ENCODE measurements around the gene SMIM34. TPM values are rescaled to one million over a fixed set of nuclear protein-coding genes. Genes with fewer than 3 reads are reported as not detected.
"Not testable (repeated sequence)": the region's sequence is repeated elsewhere in the genome, so short reads cannot be mapped to it uniquely, and the experiment has no call there.

The SMIM34 gene
- total RNA-seq, 1 donor = not detected

GRCh38 chr21:34400522-34400921 is 23.2 kb downstream of the SMIM34 start:
- H3K27me3 ChIP-seq (ENCODE audit: insufficient read depth, low read length); H3K9me3 ChIP-seq (ENCODE audit: low read depth, low read length); H3K4me3 ChIP-seq (ENCODE audit: low read length): not testable (repeated sequence)

GRCh38 chr21:34383724-34384415 is 39.9 kb downstream of the SMIM34 start:
- H3K4me1 ChIP-seq (ENCODE audit: insufficient read depth, low read length); H3K9me3 ChIP-seq (ENCODE audit: low read depth, low read length); H3K4me3 ChIP-seq (ENCODE audit: low read length); H3K27me3 ChIP-seq (ENCODE audit: insufficient read depth, low read length): not testable (repeated sequence)

More at GRCh38 chr21:34400522-34400921, 23.2 kb downstream of the SMIM34 start:
- not testable (repeated sequence) for H3K4me1 ChIP-seq (ENCODE audit: insufficient read depth, low read length)

GRCh38 chr21:34383138-34383537 is 40.6 kb downstream of the SMIM34 start:
- H3K9me3 ChIP-seq (ENCODE audit: low read depth, low read length) = not testable (repeated sequence)

GRCh38 chr21:34375619-34375972 is 48.2 kb downstream of the SMIM34 start:
- H3K4me1 ChIP-seq (ENCODE audit: insufficient read depth, low read length) = peaks cover 14% of the 10 kb centered on the region
- not testable (repeated sequence) for H3K27me3 ChIP-seq (ENCODE audit: insufficient read depth, low read length); H3K4me3 ChIP-seq (ENCODE audit: low read length); H3K9me3 ChIP-seq (ENCODE audit: low read depth, low read length)

More at GRCh38 chr21:34383138-34383537, 40.6 kb downstream of the SMIM34 start:
- H3K27me3 ChIP-seq (ENCODE audit: insufficient read depth, low read length); H3K4me1 ChIP-seq (ENCODE audit: insufficient read depth, low read length); H3K4me3 ChIP-seq (ENCODE audit: low read length): not testable (repeated sequence)

- H3K4me1 ChIP-seq (ENCODE audit: insufficient read depth, low read length) = peaks cover 14% of the 10 kb centered on the region
- not testable (repeated sequence) for H3K9me3 ChIP-seq (ENCODE audit: low read depth, low read length); H3K4me3 ChIP-seq (ENCODE audit: low read length); H3K27me3 ChIP-seq (ENCODE audit: insufficient read depth, low read length)
Observed at GRCh38 chr21:34374940-34375618, 48.7 kb downstream of the SMIM34 start, which contains the start of gene SMIM11. Gene SMIM11, plus strand, starts transcription at chr21:34375507. Its CDS starts 3,998 bp downstream, at chr21:34379505.

GRCh38 chr21:34374462-34374861 is 49.3 kb downstream of the SMIM34 start:
- not testable (repeated sequence) for H3K9me3 ChIP-seq (ENCODE audit: low read depth, low read length); H3K4me3 ChIP-seq (ENCODE audit: low read length); H3K27me3 ChIP-seq (ENCODE audit: insufficient read depth, low read length)
- peaks cover 14% of the 10 kb centered on the region for H3K4me1 ChIP-seq (ENCODE audit: insufficient read depth, low read length)

- Histone ChIP-seq H3K4me1 (ENCODE audit: insufficient read depth, low read length) (peaks cover 14% of the 10 kb centered on the region), H3K27me3 (ENCODE audit: insufficient read depth, low read length) (no peaks in the 10 kb centered on the region), H3K4me3 (ENCODE audit: low read length) (no peak overlapping the region), H3K9me3 (ENCODE audit: low read depth, low read length) (no peaks in the 10 kb centered on the region)
Observed at GRCh38 chr21:34372321-34372720, 51.4 kb downstream of the SMIM34 start.

- H3K4me1 ChIP-seq (ENCODE audit: insufficient read depth, low read length) = peaks cover 14% of the 10 kb centered on the region
- H3K4me3 ChIP-seq (ENCODE audit: low read length) = no peak overlapping the region
- no peaks in the 10 kb centered on the region for H3K27me3 ChIP-seq (ENCODE audit: insufficient read depth, low read length)
- no peaks in the 10 kb centered on the region for H3K9me3 ChIP-seq (ENCODE audit: low read depth, low read length)
Observed at GRCh38 chr21:34369741-34370140, 54.0 kb downstream of the SMIM34 start.

Other genes with a start within 250 kb of the SMIM34 start
- not detected for gene KCNE2, start 59.9 kb downstream of the SMIM34 start, total RNA-seq
- 2.1 TPM for gene SMIM11, start 48.4 kb downstream of the SMIM34 start, total RNA-seq
- 1.2 TPM for gene KCNE1, start 88.3 kb upstream of the SMIM34 start, total RNA-seq
- 6.2 TPM for gene RCAN1, start 191.2 kb upstream of the SMIM34 start, total RNA-seq
- 0.10 TPM for gene CLIC6, start 245.0 kb upstream of the SMIM34 start, total RNA-seq